H1 (cell line): ENCODE results near the gene ERCC6. TPM values are rescaled to one million over a fixed set of nuclear protein-coding genes. Genes with fewer than 3 reads are reported as not detected.

Experiments
- CTCF ChIA-PET: fragments of 300-600 bp; sonication (Branson Sonifier 250); formaldehyde crosslinking; loops from one replicate; lab custom pipeline; 2021; ENCODE audit not compliant: partially characterized antibody; lab: Charles Lee
- POLR2A ChIA-PET: fragments of 300-600 bp; sonication (Branson Sonifier 250); formaldehyde crosslinking; loops from one replicate; lab custom pipeline; 2021; ENCODE audit warnings: inconsistent platforms; ENCODE audit not compliant: partially characterized antibody; lab: Charles Lee
- DNase-seq, 2 experiments: peaks; one replicate each; pipeline versions ENCODE4 v3.0.0 to v3.0.0-alpha.2; 2010 to 2022; ENCODE audit warnings: low spot score in 2 of 2, low read depth in 1 of 2, mixed read lengths in 1 of 2
- FAIRE-seq: peaks from 2 replicates; lab custom pipeline; 2011; peaks lifted over from hg19 to GRCh38; lab: Jason Lieb, UNC
- H2AFZ ChIP-seq: 2 replicates; pipeline ENCODE4 v1.8.1; 2012; ENCODE audit warnings: low read length, inconsistent platforms
- H2AK5ac ChIP-seq: 2 replicates; pipeline ENCODE4 v1.6.1; 2013; ENCODE audit warnings: low read depth, low read length
- H2BK120ac ChIP-seq: replicated peaks from 2 replicates; pipeline ENCODE3; 2013; ENCODE audit warnings: low read depth, low read length, inconsistent platforms
- H2BK12ac ChIP-seq: 2 replicates; pipeline ENCODE4 v1.6.1; 2013; ENCODE audit warnings: low read depth, low read length
- H2BK15ac ChIP-seq: 2 replicates; pipeline ENCODE4 v1.6.1; 2013; ENCODE audit warnings: low read length
- H2BK20ac ChIP-seq: 2 replicates; pipeline ENCODE4 v1.6.1; 2013; ENCODE audit warnings: low read length
- H2BK5ac ChIP-seq: 2 replicates; pipeline ENCODE4 v1.6.1; 2013; ENCODE audit warnings: low read depth, low read length
- H3K14ac ChIP-seq: 2 replicates; pipeline ENCODE4 v1.6.1; 2013; ENCODE audit warnings: inconsistent platforms; ENCODE audit not compliant: insufficient read length
- H3K18ac ChIP-seq: 2 replicates; pipeline ENCODE4 v1.6.1; 2013; ENCODE audit warnings: low read length; ENCODE audit errors: extremely low read depth
- H3K23ac ChIP-seq: 2 replicates; pipeline ENCODE4 v1.6.1; 2013; ENCODE audit warnings: inconsistent platforms; ENCODE audit not compliant: insufficient read length
- H3K23me2 ChIP-seq: 2 replicates; pipeline ENCODE4 v1.6.1; 2013; ENCODE audit warnings: low read depth, low read length
- H3K27ac ChIP-seq: 2 replicates; pipeline ENCODE4 v1.6.1; 2011; ENCODE audit warnings: low read depth, low read length, inconsistent platforms
- H3K27me3 ChIP-seq, 4 experiments: replicated peaks in 1 of 4; 1 replicate in 1 of 4; 2 replicates in 3 of 4; pipeline versions ENCODE4 v1.6.1 to v1.8.1; 2011 to 2013; ENCODE audit warnings: low read length in 3 of 4, mild to moderate bottlenecking in 3 of 4, inconsistent platforms in 2 of 4, mixed read lengths in 2 of 4, moderate library complexity in 1 of 4; ENCODE audit not compliant: control insufficient read depth in 3 of 4, insufficient read depth in 3 of 4; ENCODE audit errors: extremely low read depth in 1 of 4
- H3K36me3 ChIP-seq, 4 experiments: 2 replicates each; pipeline versions ENCODE4 v1.6.1 to v1.8.1; 2011 to 2013; ENCODE audit warnings: mild to moderate bottlenecking in 4 of 4, low read length in 3 of 4, moderate library complexity in 2 of 4, control low read depth in 1 of 4, inconsistent platforms in 1 of 4; ENCODE audit not compliant: insufficient read depth in 4 of 4, control insufficient read depth in 2 of 4
- H3K4ac ChIP-seq: replicated peaks from 2 replicates; pipeline ENCODE3; 2013; ENCODE audit warnings: low read length, low read depth, mixed read lengths, inconsistent platforms; ENCODE audit not compliant: insufficient read length
- H3K4me1 ChIP-seq, 4 experiments: replicated peaks in 1 of 4; 1 replicate in 1 of 4; 2 replicates in 3 of 4; pipeline versions ENCODE4 v1.6.1 to v1.8.1; 2011 to 2013; ENCODE audit warnings: low read length in 3 of 4, inconsistent platforms in 2 of 4, mixed read lengths in 1 of 4; ENCODE audit not compliant: insufficient read depth in 4 of 4, control insufficient read depth in 3 of 4
- H3K4me2 ChIP-seq, 2 experiments: 2 replicates each; pipeline versions ENCODE4 v1.6.1 to v1.8.1; 2011 to 2013; ENCODE audit warnings: low read depth in 2 of 2, low read length in 2 of 2, control low read depth in 1 of 2, inconsistent platforms in 1 of 2, mild to moderate bottlenecking in 1 of 2; ENCODE audit not compliant: insufficient read depth in 1 of 2
- H3K4me3 ChIP-seq, 4 experiments: fragments of 200-600, 300-600 bp in 1 of 4; sonication (generic), shearing (Covaris generic), sonication (Bioruptor Twin) in 1 of 4; 2 replicates each; pipeline versions ENCODE4 v1.5.1 to v1.8.1; 2011 to 2016; ENCODE audit warnings: low read length in 4 of 4, low read depth in 3 of 4, control low read depth in 2 of 4, inconsistent platforms in 2 of 4, mild to moderate bottlenecking in 2 of 4, mixed read lengths in 1 of 4, moderate library complexity in 1 of 4; ENCODE audit not compliant: insufficient read depth in 2 of 4; ENCODE audit errors: extremely low read depth in 1 of 4
- H3K56ac ChIP-seq: replicated peaks from 2 replicates; pipeline ENCODE3; 2013; ENCODE audit warnings: low read depth, mild to moderate bottlenecking, mixed read lengths, low read length, inconsistent platforms; ENCODE audit not compliant: insufficient read length
- H3K79me1 ChIP-seq: 2 replicates; pipeline ENCODE4 v1.6.1; 2013; ENCODE audit warnings: low read depth, low read length, control low read depth
- H3K79me2 ChIP-seq, 2 experiments: 2 replicates each; pipeline versions ENCODE4 v1.6.1 to v1.8.1; 2012 to 2013; ENCODE audit warnings: low read length in 2 of 2, mild to moderate bottlenecking in 2 of 2, inconsistent platforms in 1 of 2; ENCODE audit not compliant: insufficient read depth in 2 of 2, control insufficient read depth in 1 of 2
- H3K9ac ChIP-seq, 4 experiments: replicated peaks in 1 of 4; 1 replicate in 1 of 4; 2 replicates in 3 of 4; pipeline versions ENCODE4 v1.6.1 to v1.8.1; 2011 to 2013; ENCODE audit warnings: low read depth in 3 of 4, low read length in 3 of 4, control low read depth in 2 of 4, mild to moderate bottlenecking in 2 of 4, moderate library complexity in 2 of 4, inconsistent platforms in 1 of 4; ENCODE audit errors: extremely low read depth in 1 of 4
- H3K9me3 ChIP-seq, 2 experiments: 2 replicates each; pipeline versions ENCODE4 v1.6.1 to v1.8.1; 2012 to 2013; ENCODE audit warnings: mild to moderate bottlenecking in 2 of 2, moderate library complexity in 2 of 2, control low read depth in 1 of 2, inconsistent platforms in 1 of 2, low read depth in 1 of 2, low read length in 1 of 2, mixed read lengths in 1 of 2; ENCODE audit not compliant: insufficient read depth in 2 of 2
- H4K20me1 ChIP-seq, 2 experiments: replicated peaks in 1 of 2; 2 replicates each; pipeline versions ENCODE3 to v1.8.1; 2011 to 2013; ENCODE audit warnings: inconsistent platforms in 2 of 2, low read length in 2 of 2, mild to moderate bottlenecking in 1 of 2; ENCODE audit not compliant: insufficient read depth in 2 of 2, control insufficient read depth in 1 of 2
- H4K5ac ChIP-seq: 2 replicates; pipeline ENCODE4 v1.6.1; 2013; ENCODE audit warnings: low read length, low read depth, mixed read lengths, inconsistent platforms; ENCODE audit not compliant: insufficient read length
- H4K8ac ChIP-seq: 2 replicates; pipeline ENCODE4 v1.8.0; 2013; ENCODE audit warnings: mild to moderate bottlenecking, moderate library complexity, low read length, inconsistent platforms; ENCODE audit not compliant: insufficient read depth; ENCODE audit errors: extremely low read depth
- H4K91ac ChIP-seq: replicated peaks from 2 replicates; pipeline ENCODE3; 2013; ENCODE audit warnings: low read length, mixed read lengths, inconsistent platforms; ENCODE audit not compliant: insufficient read length
- BACH1 ChIP-seq: IDR thresholded peaks from 2 replicates; pipeline ENCODE4 v1.6.1; 2012; ENCODE audit warnings: low read length, improper control_type of control experiment
- CHD2 ChIP-seq: IDR thresholded peaks from 2 replicates; pipeline ENCODE4 v1.6.1; 2012; ENCODE audit warnings: low read length, improper control_type of control experiment
- CTBP2 ChIP-seq: IDR thresholded peaks from 2 replicates; pipeline ENCODE4 v1.7.0; 2011; ENCODE audit warnings: borderline replicate concordance, mild to moderate bottlenecking, moderate library complexity, mixed read lengths, low read length; ENCODE audit not compliant: insufficient read depth, insufficient read length
- KDM4A ChIP-seq: IDR thresholded peaks from one replicate; pipeline ENCODE4 v1.7.1; 2012; ENCODE audit warnings: low read depth, mild to moderate bottlenecking, moderate library complexity, low read length, inconsistent platforms; ENCODE audit not compliant: severe bottlenecking
- KDM5A ChIP-seq: fragments of 200-600 bp; IDR thresholded peaks from 2 replicates; pipeline ENCODE4 v1.7.1; 2012; ENCODE audit warnings: mild to moderate bottlenecking, low read length, inconsistent platforms, mixed read lengths
- MAX ChIP-seq: IDR thresholded peaks from 2 replicates; pipeline ENCODE4 v1.6.1; 2012; ENCODE audit warnings: inconsistent platforms
- NRF1 ChIP-seq: IDR thresholded peaks from 2 replicates; pipeline ENCODE4 v1.6.1; 2011; ENCODE audit warnings: mild to moderate bottlenecking, low read depth, low read length, improper control_type of control experiment
- POLR2A ChIP-seq, 2 experiments: IDR thresholded peaks; 1 replicate in 1 of 2; 2 replicates in 1 of 2; pipeline ENCODE4 v1.6.1; 2011; ENCODE audit warnings: low read depth in 2 of 2, low read length in 2 of 2, mild to moderate bottlenecking in 2 of 2; ENCODE audit errors: control extremely low read depth in 1 of 2
- POLR2AphosphoS5 ChIP-seq: IDR thresholded peaks from 2 replicates; pipeline ENCODE4 v1.6.1; 2011; ENCODE audit warnings: low read depth, low read length
- RAD21 ChIP-seq, 2 experiments: IDR thresholded peaks in 1 of 2; conservative IDR thresholded peaks in 1 of 2; 2 replicates each; pipeline ENCODE4 v1.6.1; 2011; ENCODE audit warnings: low read depth in 2 of 2, low read length in 2 of 2, improper control_type of control experiment in 1 of 2, inconsistent platforms in 1 of 2, mild to moderate bottlenecking in 1 of 2, moderate library complexity in 1 of 2
- SP1 ChIP-seq: IDR thresholded peaks from 2 replicates; pipeline ENCODE4 v1.6.1; 2011; ENCODE audit warnings: low read depth, low read length
- TAF1 ChIP-seq: IDR thresholded peaks from 2 replicates; pipeline ENCODE4 v1.6.1; 2011; ENCODE audit warnings: mild to moderate bottlenecking, low read depth, low read length
- TCF12 ChIP-seq: IDR thresholded peaks from 2 replicates; pipeline ENCODE4 v1.6.1; 2011; ENCODE audit warnings: low read depth, mild to moderate bottlenecking, low read length
- WGBS, 2 experiments: shearing (Covaris generic) in 1 of 2; methylation state at CpG; one replicate each; pipeline versions ENCODE4 v1.1.6 to v1.1.7; 2013 to 2015; ENCODE audit warnings: low lambda C conversion rate in 2 of 2, mixed read lengths in 2 of 2, inconsistent platforms in 1 of 2, low coverage in 1 of 2, missing lambda C conversion rate in 1 of 2; ENCODE audit not compliant: insufficient replicate concordance in 2 of 2, insufficient coverage in 1 of 2, insufficient read length in 1 of 2; ENCODE audit errors: extremely low coverage in 1 of 2, missing lambda C conversion rate in 1 of 2; 5-methylcytosine and 5-hydroxymethylcytosine counted together
- polyA plus RNA-seq, 7 experiments: library from polyadenylated mRNA; depleted of rRNA in 3 of 7; stranded (reverse) in 5 of 7; unstranded in 2 of 7; fragments of >200 nt in 5 of 7; fragments of 200-250 nt in 2 of 7; gene quantifications; 1 replicate in 5 of 7; 2 replicates in 1 of 7; 4 replicates in 1 of 7; pipeline versions ENCODE4 v1.2.1 to v1.2.3, GENCODE V29; 2011 to 2013; ENCODE audit warnings: missing spikeins in 2 of 7, mixed read lengths in 2 of 7
- total RNA-seq: library from RNA; stranded (reverse); fragmentation: NEBNext Ultra II Directional; extraction: Animal tissue kit (Norgen Biotek cat#: 25700); gene quantifications from 2 replicates; pipeline ENCODE4 v1.2.1, GENCODE V29; 2021

The ERCC6 gene
- total and polyA plus RNA-seq, 2 of the 8 experiments (the other 6 are each of a cell fraction or from before 2014, with no cell fraction given) = 4.1 to 11.9 TPM

- no peaks in the 10 kb centered on the region for H3K9me3 ChIP-seq
- no peak overlapping the region for H2BK20ac ChIP-seq
- no peak overlapping the region for H2BK15ac ChIP-seq
- H4K5ac ChIP-seq = no peak overlapping the region
- H2BK5ac ChIP-seq = no peak overlapping the region
- H3K79me1 ChIP-seq = no peaks in the 10 kb centered on the region
- H2BK12ac ChIP-seq = no peak overlapping the region
- H3K23me2 ChIP-seq = no peaks in the 10 kb centered on the region
- no peaks in the 10 kb centered on the region for H3K27me3 ChIP-seq
- H4K8ac ChIP-seq = no peak overlapping the region; the same call in 1 of the 2 replicates
- POLR2A ChIA-PET = no interaction called here
- TF ChIP-seq CHD2 (no peak), TAF1 (no peak), POLR2A (IDR thresholded peaks at IDR 0.05; ENCODE audit: control extremely low read depth in 1 of 2, low read depth in 2 of 2, low read length in 2 of 2) (no peak), POLR2AphosphoS5 (no peak), NRF1 (no peak), RAD21 (IDR thresholded peaks at IDR 0.05 in 1 of 2, conservative IDR thresholded peaks at IDR 0.05 in 1 of 2; ENCODE audit: low read depth in 2 of 2, low read length in 2 of 2) (no peak), KDM5A (no peak), SP1 (no peak), MAX (no peak), CTBP2 (no peak), BACH1 (no peak), KDM4A (no peak), TCF12 (no peak)
- TF ChIP-seq, all 59 proteins: peak for 0
- DNase-seq (no peak), FAIRE-seq (no peak)
- Histone ChIP-seq H2AFZ (no peak overlapping the region), H3K23ac (no peak overlapping the region), H3K18ac (no peak overlapping the region), H3K4ac (no peak overlapping the region), H4K91ac (no peak overlapping the region), H3K14ac (no peak overlapping the region), H3K4me3 (no peak overlapping the region), H2BK120ac (no peak overlapping the region), H3K4me2 (no peak overlapping the region), H4K20me1 (peaks cover 0 to 3% of the 10 kb centered on the region in 2 experiments), H3K4me1 (no peaks in the 10 kb centered on the region), H3K36me3 (no peaks in the 10 kb centered on the region), H3K27ac (no peak overlapping the region), H2AK5ac (no peak overlapping the region), H3K56ac (no peak overlapping the region), H3K79me2 (no peaks in the 10 kb centered on the region), H3K9ac (no peak overlapping the region)
- WGBS, 2 experiments = 92% methylated on average over 8 of the region's 8 CpGs; no CpG with 5 or more reads in 1 of the 2 experiments
- CTCF ChIA-PET = interaction anchor here (0.8 to 1.4 kb wide), 4 partner anchors 25 to 164 kb away, joined by 3 to 7 read pairs (median 4); no protein-coding TSS in a partner anchor
Measured at GRCh38 chr10:49488056-49488717, 50.7 kb downstream of the ERCC6 start.
